Activated naive CD8-positive, alpha-beta T cell treated with anti-CD3 and anti-CD28 coated beads, Interleukin-2, amount 50 U/mL, for 24 hours (primary cell): Measurements from ENCODE around the gene SPTB.

Experiments used
- ATAC-seq: fragments of 150-1000 bp; cut with Tn5 transposase; one replicate; pipeline ENCODE4 v1.10.0; 2021
- DNase-seq: peaks from one replicate; pipeline ENCODE4 v3.0.0; 2021
- H3K27ac Mint-ChIP-seq: one replicate; pipeline ENCODE4 v1.8.0; 2021; ENCODE audit warnings: mild to moderate bottlenecking, mixed read lengths
- H3K27me3 Mint-ChIP-seq: one replicate; pipeline ENCODE4 v1.8.0; 2021; ENCODE audit warnings: mixed read lengths
- H3K36me3 Mint-ChIP-seq: one replicate; pipeline ENCODE4 v1.8.0; 2021; ENCODE audit warnings: low read depth, mixed read lengths
- H3K4me1 Mint-ChIP-seq: one replicate; pipeline ENCODE4 v1.8.0; 2021; ENCODE audit warnings: mixed read lengths
- H3K4me3 Mint-ChIP-seq: one replicate; pipeline ENCODE4 v1.8.0; 2021; ENCODE audit warnings: mild to moderate bottlenecking, moderate library complexity, mixed read lengths
- H3K9me3 Mint-ChIP-seq: one replicate; pipeline ENCODE4 v1.8.0; 2021; ENCODE audit warnings: mixed read lengths

Gene SPTB

GRCh38 chr14:64787619-64788018, 92.1 kb downstream of the SPTB start:
- Mint-ChIP-seq H3K4me3 (no peak overlapping the region), H3K27ac (no peak overlapping the region), H3K27me3 (no peaks in the 10 kb centered on the region), H3K4me1 (no peaks in the 10 kb centered on the region), H3K36me3 (no peaks in the 10 kb centered on the region), H3K9me3 (no peaks in the 10 kb centered on the region)
- no peak for DNase-seq
- no peak for ATAC-seq

DNA sequence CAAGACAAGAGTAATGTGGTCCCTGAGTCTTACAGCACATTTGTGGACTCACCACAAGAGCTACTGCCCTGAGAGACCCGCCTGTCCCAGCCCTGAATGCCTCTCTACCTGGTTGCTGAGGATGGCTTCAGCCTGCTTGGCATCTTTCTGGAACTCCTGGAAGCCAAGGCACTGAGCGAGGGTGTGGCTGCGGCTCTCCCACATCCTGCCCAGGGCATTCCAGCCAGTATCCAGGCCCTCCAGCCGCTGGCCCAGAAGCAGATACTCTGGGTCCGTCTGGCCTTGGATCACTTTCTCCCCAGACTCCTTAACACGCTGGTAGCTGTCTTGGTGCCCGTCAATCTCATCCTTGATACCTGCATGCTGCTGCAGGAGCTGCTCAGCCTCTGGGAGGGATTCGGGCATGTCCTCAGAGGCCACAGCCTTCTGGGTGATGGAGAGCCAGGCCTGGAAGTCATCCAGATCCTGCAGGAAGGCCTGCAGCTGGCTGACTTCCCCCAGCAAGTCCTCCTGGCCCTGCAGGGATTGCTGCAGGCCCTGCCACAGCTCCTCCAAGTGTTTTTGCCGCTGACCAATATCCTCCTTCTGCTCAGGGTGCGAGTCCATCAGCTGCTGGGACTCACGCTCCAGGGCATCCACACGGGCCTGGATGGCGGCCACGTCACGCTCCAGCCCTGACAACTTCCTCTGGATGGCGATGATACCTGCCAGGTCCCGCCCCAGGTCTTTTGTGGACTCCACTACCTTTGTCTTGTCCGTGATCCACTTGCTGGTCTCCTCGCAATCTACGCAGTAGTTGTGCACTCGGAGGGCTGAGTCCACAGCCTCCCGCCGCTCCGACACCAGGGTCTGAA, 93.2 kb downstream of the SPTB start:
- no peak overlapping the region for H3K27ac Mint-ChIP-seq
- no peak for ATAC-seq

GRCh38 chr14:64784006-64784405, 95.7 kb downstream of the SPTB start:
- Mint-ChIP-seq H3K27ac (no peak overlapping the region), H3K27me3 (no peaks in the 10 kb centered on the region), H3K36me3 (no peaks in the 10 kb centered on the region), H3K4me3 (no peak overlapping the region), H3K9me3 (no peaks in the 10 kb centered on the region), H3K4me1 (no peaks in the 10 kb centered on the region)
- DNase-seq (no peak), ATAC-seq (no peak)

More for the DNA sequence above, 93.2 kb downstream of the SPTB start:
- Mint-ChIP-seq H3K4me3 (no peak overlapping the region), H3K4me1 (no peaks in the 10 kb centered on the region), H3K27me3 (no peaks in the 10 kb centered on the region), H3K36me3 (no peaks in the 10 kb centered on the region), H3K9me3 (no peaks in the 10 kb centered on the region)
- DNase-seq, result no peak

DNA sequence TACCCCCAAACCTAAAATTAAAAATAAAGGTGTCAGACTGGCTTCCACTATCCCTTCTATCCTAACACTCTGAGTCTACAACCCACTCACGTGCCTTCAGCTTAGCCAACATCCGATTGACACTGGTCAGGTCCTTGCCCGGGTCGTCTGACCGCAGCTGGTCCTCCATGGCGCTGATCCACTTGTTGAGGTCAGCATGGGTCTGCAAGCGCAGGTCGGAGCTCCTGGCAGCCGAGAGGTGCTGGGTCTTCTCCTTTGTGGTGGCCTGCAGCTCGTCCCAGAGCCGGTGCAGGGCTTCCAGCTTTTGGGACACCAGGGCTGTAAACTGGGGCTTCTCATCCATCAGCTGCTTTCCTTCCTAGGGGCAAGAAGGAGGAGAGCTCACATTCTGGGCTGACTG, 97.5 kb downstream of the SPTB start:
- Mint-ChIP-seq H3K4me3 (no peak overlapping the region), H3K9me3 (no peaks in the 10 kb centered on the region), H3K27ac (no peak overlapping the region), H3K4me1 (no peaks in the 10 kb centered on the region), H3K27me3 (no peaks in the 10 kb centered on the region), H3K36me3 (no peaks in the 10 kb centered on the region)
- ATAC-seq, result no peak
- DNase-seq, result no peak

DNA sequence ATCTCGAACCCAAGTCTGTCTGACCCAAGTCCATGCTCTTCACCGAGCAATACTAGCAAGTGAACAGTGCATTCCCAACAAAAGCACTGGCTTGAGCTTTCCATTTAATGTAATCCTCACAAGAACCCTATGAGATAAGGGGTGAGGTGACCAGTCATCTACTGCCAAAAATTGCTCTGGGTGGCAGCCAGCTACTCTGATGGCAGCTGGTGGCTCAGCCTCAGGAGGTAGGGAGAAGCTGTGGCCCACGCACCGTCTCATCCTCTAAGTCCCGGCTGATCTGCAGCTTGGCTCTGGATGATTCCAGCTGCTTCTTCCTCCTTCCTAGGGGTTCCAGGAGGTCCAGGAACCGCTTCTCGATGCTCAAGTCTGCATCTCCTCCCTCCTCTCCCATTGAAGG, 100.2 kb downstream of the SPTB start:
- Mint-ChIP-seq H3K27me3 (no peaks in the 10 kb centered on the region), H3K36me3 (no peaks in the 10 kb centered on the region), H3K4me1 (no peaks in the 10 kb centered on the region), H3K27ac (no peak overlapping the region), H3K4me3 (no peak overlapping the region), H3K9me3 (no peaks in the 10 kb centered on the region)
- ATAC-seq, result no peak
- DNase-seq, result no peak

GRCh38 chr14:64778104-64778754, 101.5 kb downstream of the SPTB start:
- DNase-seq, result no peak
- Mint-ChIP-seq H3K9me3 (no peaks in the 10 kb centered on the region), H3K27me3 (no peaks in the 10 kb centered on the region), H3K4me3 (no peak overlapping the region), H3K36me3 (no peaks in the 10 kb centered on the region), H3K27ac (no peak overlapping the region), H3K4me1 (no peaks in the 10 kb centered on the region)
- ATAC-seq, result no peak

DNA sequence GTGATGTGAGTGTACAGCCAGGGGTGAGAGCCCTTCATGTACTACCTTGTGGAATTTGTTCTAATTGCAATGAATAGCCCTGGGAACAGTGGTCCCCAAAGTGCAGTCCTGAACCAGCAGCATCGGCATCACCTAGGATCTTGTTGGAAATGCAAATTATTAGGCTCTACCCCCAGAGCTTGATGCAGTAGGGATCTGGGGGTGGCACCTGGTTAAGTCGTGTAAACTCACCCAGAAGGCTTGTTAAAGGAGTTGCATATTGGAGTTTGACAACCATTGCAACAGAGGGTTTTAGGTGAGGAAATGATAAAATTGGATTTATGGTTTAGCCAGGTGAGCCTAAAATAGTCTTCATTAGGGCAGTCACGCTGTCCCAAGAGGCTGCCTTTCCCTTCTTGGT, 102.2 kb downstream of the SPTB start:
- H3K27ac Mint-ChIP-seq, result no peak overlapping the region
- ATAC-seq, result no peak
- H3K36me3 Mint-ChIP-seq, result no peaks in the 10 kb centered on the region
- no peaks in the 10 kb centered on the region for H3K9me3 Mint-ChIP-seq
- no peak for DNase-seq
- no peaks in the 10 kb centered on the region for H3K27me3 Mint-ChIP-seq
- no peaks in the 10 kb centered on the region for H3K4me1 Mint-ChIP-seq
- no peak overlapping the region for H3K4me3 Mint-ChIP-seq

DNA sequence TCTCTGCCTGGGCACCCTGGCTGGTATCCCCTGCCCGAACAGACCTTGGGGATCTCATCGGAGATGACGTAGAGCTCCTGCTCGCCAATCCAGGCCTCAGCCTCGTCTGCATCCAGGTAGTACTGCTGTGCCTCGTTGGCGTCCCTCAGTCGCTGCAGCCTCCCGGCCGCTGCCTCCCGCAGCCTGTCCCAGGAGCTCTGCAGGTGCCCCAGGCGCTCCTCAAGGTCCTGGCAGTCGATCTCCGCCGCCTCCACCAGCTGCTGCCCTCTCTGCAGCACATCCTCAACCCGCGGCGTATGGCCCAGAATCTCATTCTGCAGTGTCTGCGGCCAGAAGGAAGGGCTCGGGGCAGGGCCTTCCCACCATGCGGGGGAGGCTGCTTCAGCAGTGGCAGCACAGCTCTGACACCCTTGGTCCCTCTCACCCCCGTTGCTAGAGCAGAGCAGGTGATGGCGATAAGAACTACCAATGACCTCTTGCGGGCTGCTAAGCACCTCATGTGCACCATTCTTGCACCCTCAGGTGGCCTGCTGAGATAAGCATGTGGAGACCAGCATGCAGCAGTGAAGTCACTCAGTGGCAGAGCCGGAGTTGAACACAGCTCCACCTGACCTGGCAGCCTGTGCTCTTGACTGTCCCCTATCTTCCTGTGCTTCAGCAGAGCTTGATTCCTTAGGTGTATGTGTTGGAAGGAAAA, 104.5 kb downstream of the SPTB start:
- Mint-ChIP-seq H3K27ac (no peak overlapping the region), H3K27me3 (no peaks in the 10 kb centered on the region), H3K9me3 (no peaks in the 10 kb centered on the region), H3K36me3 (no peaks in the 10 kb centered on the region), H3K4me1 (no peaks in the 10 kb centered on the region), H3K4me3 (no peak overlapping the region)
- ATAC-seq (no peak), DNase-seq (no peak)

GRCh38 chr14:64774272-64774671, 105.4 kb downstream of the SPTB start:
- DNase-seq (no peak), ATAC-seq (no peak)
- H3K4me1 Mint-ChIP-seq, result no peaks in the 10 kb centered on the region
- no peak overlapping the region for H3K27ac Mint-ChIP-seq
- no peaks in the 10 kb centered on the region for H3K9me3 Mint-ChIP-seq
- H3K27me3 Mint-ChIP-seq, result no peaks in the 10 kb centered on the region
- no peak overlapping the region for H3K4me3 Mint-ChIP-seq
- H3K36me3 Mint-ChIP-seq, result no peaks in the 10 kb centered on the region

DNA sequence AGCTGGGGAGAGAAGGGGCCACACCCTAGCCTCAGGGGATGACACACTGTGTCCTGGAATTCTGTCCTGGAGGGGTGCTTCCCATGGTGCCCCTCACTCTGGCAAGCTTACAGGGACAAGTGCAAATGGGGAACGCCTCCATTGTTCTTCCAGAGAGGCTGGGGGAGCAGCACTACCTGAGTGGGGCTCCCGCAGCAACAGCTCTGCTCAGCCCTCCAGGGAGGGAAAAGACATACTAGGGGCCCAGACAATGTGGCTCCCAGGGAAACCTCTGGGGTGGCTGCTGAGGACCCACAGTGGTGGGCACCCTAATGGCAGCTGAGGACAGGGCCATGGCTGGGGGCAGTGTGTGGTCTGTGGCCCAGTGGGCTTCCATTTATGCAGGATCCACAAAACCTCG, 106.1 kb downstream of the SPTB start:
- H3K27me3 Mint-ChIP-seq, result no peaks in the 10 kb centered on the region
- no peak for ATAC-seq
- DNase-seq, result no peak
- H3K36me3 Mint-ChIP-seq, result no peaks in the 10 kb centered on the region
- H3K4me1 Mint-ChIP-seq, result no peaks in the 10 kb centered on the region
- H3K27ac Mint-ChIP-seq, result no peak overlapping the region
- no peaks in the 10 kb centered on the region for H3K9me3 Mint-ChIP-seq
- H3K4me3 Mint-ChIP-seq, result no peak overlapping the region

- no peaks in the 10 kb centered on the region for H3K27me3 Mint-ChIP-seq
These were observed 106.7 kb downstream of the SPTB start for GRCh38 chr14:64773046-64773445.

DNA sequence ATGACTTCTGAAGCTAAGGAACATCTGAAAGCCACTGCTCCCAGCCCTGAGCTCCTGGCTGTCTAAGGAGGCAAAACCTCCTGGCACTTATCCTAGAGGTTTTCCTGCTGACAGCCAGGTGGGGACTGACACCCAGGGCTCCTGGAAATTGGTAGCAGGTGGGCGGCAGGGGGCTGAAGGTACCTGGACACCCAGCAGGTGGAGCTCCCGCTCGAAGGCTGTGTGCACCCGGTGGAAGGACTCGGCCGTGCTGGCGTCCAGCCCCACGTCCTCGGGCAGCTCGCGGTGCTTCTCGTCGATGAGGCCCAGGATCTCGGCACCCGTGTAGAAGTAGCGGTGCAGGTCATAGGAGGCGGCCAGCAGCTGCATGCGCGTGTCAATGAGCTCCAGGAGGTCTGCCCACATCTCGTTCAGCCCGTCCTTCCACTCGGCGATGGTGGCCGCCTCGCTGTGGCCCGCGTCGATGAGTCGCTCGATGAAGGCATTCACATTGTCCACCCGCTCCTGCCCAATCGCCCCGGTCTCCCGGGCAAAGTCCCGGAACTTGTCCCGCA, 107.2 kb downstream of the SPTB start:
- H3K27me3 Mint-ChIP-seq, result no peaks in the 10 kb centered on the region
- H3K27ac Mint-ChIP-seq, result no peak overlapping the region
- DNase-seq, result no peak
- no peaks in the 10 kb centered on the region for H3K36me3 Mint-ChIP-seq
- H3K9me3 Mint-ChIP-seq, result no peaks in the 10 kb centered on the region
- no peak overlapping the region for H3K4me3 Mint-ChIP-seq
- no peak for ATAC-seq
- no peaks in the 10 kb centered on the region for H3K4me1 Mint-ChIP-seq

More at GRCh38 chr14:64773046-64773445, 106.7 kb downstream of the SPTB start:
- H3K9me3 Mint-ChIP-seq, result no peaks in the 10 kb centered on the region
- no peak for DNase-seq
- H3K4me3 Mint-ChIP-seq, result no peak overlapping the region
- ATAC-seq, result no peak
- no peaks in the 10 kb centered on the region for H3K4me1 Mint-ChIP-seq
- H3K36me3 Mint-ChIP-seq, result no peaks in the 10 kb centered on the region
- no peak overlapping the region for H3K27ac Mint-ChIP-seq

- no peak for ATAC-seq
These were observed 108.5 kb downstream of the SPTB start for GRCh38 chr14:64771161-64771560.

GRCh38 chr14:64770751-64771150, 109.0 kb downstream of the SPTB start:
- ATAC-seq (no peak), DNase-seq (no peak)
- Mint-ChIP-seq H3K27ac (no peak overlapping the region), H3K9me3 (no peaks in the 10 kb centered on the region), H3K4me3 (no peak overlapping the region), H3K27me3 (no peaks in the 10 kb centered on the region), H3K4me1 (no peaks in the 10 kb centered on the region), H3K36me3 (no peaks in the 10 kb centered on the region)

More at GRCh38 chr14:64771161-64771560, 108.5 kb downstream of the SPTB start:
- Mint-ChIP-seq H3K4me1 (no peaks in the 10 kb centered on the region), H3K27ac (no peak overlapping the region), H3K9me3 (no peaks in the 10 kb centered on the region), H3K4me3 (no peak overlapping the region), H3K27me3 (no peaks in the 10 kb centered on the region), H3K36me3 (no peaks in the 10 kb centered on the region)
- DNase-seq, result no peak
